Activated CD8-positive, alpha-beta memory T cell treated with anti-CD3 and anti-CD28 coated beads, Interleukin-2, amount 10 ng/mL, durations not matched to agents 7 days and 5 days (primary cell): ENCODE results near the gene DLG2. TPM values are rescaled to one million over a fixed set of nuclear protein-coding genes. Genes with fewer than 3 reads are reported as not detected.

ENCODE experiments used
- ATAC-seq: fragments of 150-1000 bp; cut with Tn5 transposase; one replicate; pipeline ENCODE4 v1.10.0; 2021; ENCODE audit warnings: moderate library complexity
- CTCF ChIA-PET: fragments of 350-600 bp; sonication (Branson Sonifier 250); formaldehyde crosslinking; loops from one replicate; lab custom pipeline; 2021; ENCODE audit warnings: antibody characterized with exemption; lab: Charles Lee
- DNase-seq: peaks from one replicate; pipeline ENCODE4 v3.0.0-alpha.2; 2020
- H3K27ac Mint-ChIP-seq: one replicate; pipeline ENCODE4 v1.8.0; 2021; ENCODE audit warnings: mild to moderate bottlenecking, mixed read lengths
- H3K27me3 Mint-ChIP-seq: one replicate; pipeline ENCODE4 v1.8.0; 2021; ENCODE audit warnings: mixed read lengths
- H3K36me3 Mint-ChIP-seq: one replicate; pipeline ENCODE4 v1.8.0; 2021; ENCODE audit warnings: mild to moderate bottlenecking, mixed read lengths
- H3K4me1 Mint-ChIP-seq: one replicate; pipeline ENCODE4 v1.8.0; 2021; ENCODE audit warnings: mixed read lengths
- H3K4me3 Mint-ChIP-seq: one replicate; pipeline ENCODE4 v1.8.0; 2021; ENCODE audit warnings: mild to moderate bottlenecking, moderate library complexity, mixed read lengths
- H3K9me3 Mint-ChIP-seq: one replicate; pipeline ENCODE4 v1.8.0; 2022; ENCODE audit warnings: low read depth, mixed read lengths
- total RNA-seq, 2 experiments: library from RNA; stranded (reverse); gene quantifications; one replicate each; pipeline ENCODE4 v1.2.3, GENCODE V29; 2021

The DLG2 gene
- total RNA-seq, 2 experiments from 2014 or later: 1.4 to 2.1 TPM

GRCh38 chr11:85589373-85589772, 37.8 kb downstream of the DLG2 start:
- H3K27me3 Mint-ChIP-seq: peaks cover 24% of the 10 kb centered on the region
- no peak overlapping the region for H3K4me3 Mint-ChIP-seq
- no peak for DNase-seq
- CTCF ChIA-PET: interaction anchor here (1.3 kb wide), 2 partner anchors 75 to 1031 kb away, joined by 3 to 4 read pairs; partner anchors contain the start of gene CREBZF
- peaks cover 1% of the 10 kb centered on the region for H3K36me3 Mint-ChIP-seq
- no peak overlapping the region for H3K27ac Mint-ChIP-seq
- no peak for ATAC-seq
- H3K9me3 Mint-ChIP-seq: no peaks in the 10 kb centered on the region
- H3K4me1 Mint-ChIP-seq: no peaks in the 10 kb centered on the region

GRCh38 chr11:85582111-85582510, 45.0 kb downstream of the DLG2 start:
- Mint-ChIP-seq H3K4me1 (peaks cover 7% of the 10 kb centered on the region), H3K27me3 (peaks cover 21% of the 10 kb centered on the region), H3K36me3 (no peaks in the 10 kb centered on the region), H3K9me3 (peaks cover 2% of the 10 kb centered on the region), H3K4me3 (no peak overlapping the region), H3K27ac (no peak overlapping the region)
- no peak for DNase-seq
- CTCF ChIA-PET: no interaction called here
- no peak for ATAC-seq

- Mint-ChIP-seq H3K9me3 (peaks cover 6% of the 10 kb centered on the region), H3K27me3 (peaks cover 8% of the 10 kb centered on the region), H3K36me3 (peaks cover 1% of the 10 kb centered on the region), H3K27ac (no peak overlapping the region), H3K4me1 (no peaks in the 10 kb centered on the region), H3K4me3 (no peak overlapping the region)
- CTCF ChIA-PET: no interaction called here
- no peak for ATAC-seq
- no peak for DNase-seq
Measured at GRCh38 chr11:85575388-85575787, 51.8 kb downstream of the DLG2 start.

GRCh38 chr11:85572056-85572455, 55.1 kb downstream of the DLG2 start:
- no peak for DNase-seq
- Mint-ChIP-seq H3K4me3 (no peak overlapping the region), H3K9me3 (peaks cover 5% of the 10 kb centered on the region), H3K4me1 (peaks cover 8% of the 10 kb centered on the region), H3K27me3 (peaks cover 12% of the 10 kb centered on the region), H3K36me3 (peaks cover 3% of the 10 kb centered on the region), H3K27ac (no peak overlapping the region)
- no peak for ATAC-seq
- CTCF ChIA-PET: no interaction called here

- H3K9me3 Mint-ChIP-seq: no peaks in the 10 kb centered on the region
- no peak for ATAC-seq
Measured at GRCh38 chr11:85569525-85569924, 57.6 kb downstream of the DLG2 start.

GRCh38 chr11:85558411-85558810, 68.7 kb downstream of the DLG2 start:
- Mint-ChIP-seq H3K27ac (no peak overlapping the region), H3K9me3 (no peaks in the 10 kb centered on the region), H3K27me3 (no peaks in the 10 kb centered on the region), H3K4me1 (no peaks in the 10 kb centered on the region), H3K36me3 (no peaks in the 10 kb centered on the region), H3K4me3 (no peak overlapping the region)
- ATAC-seq: no peak
- DNase-seq: no peak
- CTCF ChIA-PET: no interaction called here

More at GRCh38 chr11:85569525-85569924, 57.6 kb downstream of the DLG2 start:
- H3K4me3 Mint-ChIP-seq: no peak overlapping the region
- H3K27me3 Mint-ChIP-seq: peaks cover 16% of the 10 kb centered on the region
- H3K27ac Mint-ChIP-seq: no peak overlapping the region
- DNase-seq: no peak
- peaks cover 2% of the 10 kb centered on the region for H3K36me3 Mint-ChIP-seq
- H3K4me1 Mint-ChIP-seq: peaks cover 8% of the 10 kb centered on the region
- CTCF ChIA-PET: no interaction called here

- Mint-ChIP-seq H3K4me3 (no peak overlapping the region), H3K27me3 (no peaks in the 10 kb centered on the region), H3K4me1 (no peaks in the 10 kb centered on the region), H3K9me3 (peaks cover 2% of the 10 kb centered on the region), H3K36me3 (no peaks in the 10 kb centered on the region), H3K27ac (no peak overlapping the region)
- DNase-seq (no peak), ATAC-seq (no peak)
- CTCF ChIA-PET: no interaction called here
Measured at GRCh38 chr11:85551881-85552280, 75.3 kb downstream of the DLG2 start.

- Mint-ChIP-seq H3K36me3 (no peaks in the 10 kb centered on the region), H3K27me3 (peaks cover 3% of the 10 kb centered on the region)
- CTCF ChIA-PET: no interaction called here
Measured at GRCh38 chr11:85541683-85542082, 85.5 kb downstream of the DLG2 start.

GRCh38 chr11:85540635-85541205, 86.4 kb downstream of the DLG2 start:
- Mint-ChIP-seq H3K36me3 (no peaks in the 10 kb centered on the region), H3K27ac (no peak overlapping the region), H3K27me3 (peaks cover 3% of the 10 kb centered on the region), H3K4me3 (no peak overlapping the region), H3K4me1 (no peaks in the 10 kb centered on the region), H3K9me3 (peaks cover 4% of the 10 kb centered on the region)
- CTCF ChIA-PET: no interaction called here
- ATAC-seq (no peak), DNase-seq (no peak)

More at GRCh38 chr11:85541683-85542082, 85.5 kb downstream of the DLG2 start:
- Mint-ChIP-seq H3K4me3 (no peak overlapping the region), H3K4me1 (no peaks in the 10 kb centered on the region), H3K9me3 (peaks cover 4% of the 10 kb centered on the region), H3K27ac (no peak overlapping the region)
- DNase-seq (no peak), ATAC-seq (no peak)

GRCh38 chr11:85540181-85540580, 87.0 kb downstream of the DLG2 start:
- ATAC-seq: no peak
- Mint-ChIP-seq H3K27me3 (peaks cover 3% of the 10 kb centered on the region), H3K36me3 (no peaks in the 10 kb centered on the region), H3K9me3 (peaks cover 4% of the 10 kb centered on the region), H3K27ac (no peak overlapping the region), H3K4me1 (no peaks in the 10 kb centered on the region), H3K4me3 (no peak overlapping the region)
- no peak for DNase-seq
- CTCF ChIA-PET: no interaction called here

- Mint-ChIP-seq H3K4me1 (no peaks in the 10 kb centered on the region), H3K4me3 (no peak overlapping the region), H3K36me3 (peaks cover 2% of the 10 kb centered on the region), H3K27me3 (peaks cover 3% of the 10 kb centered on the region), H3K9me3 (peaks cover 8% of the 10 kb centered on the region), H3K27ac (no peak overlapping the region)
- CTCF ChIA-PET: no interaction called here
- no peak for ATAC-seq
- no peak for DNase-seq
Measured at GRCh38 chr11:85539740-85540139, 87.4 kb downstream of the DLG2 start.

- Mint-ChIP-seq H3K36me3 (peaks cover 2% of the 10 kb centered on the region), H3K4me3 (no peak overlapping the region), H3K4me1 (no peaks in the 10 kb centered on the region), H3K27me3 (peaks cover 3% of the 10 kb centered on the region), H3K9me3 (peaks cover 8% of the 10 kb centered on the region), H3K27ac (no peak overlapping the region)
- CTCF ChIA-PET: no interaction called here
- DNase-seq (no peak), ATAC-seq (no peak)
Measured at GRCh38 chr11:85539029-85539689, 88.0 kb downstream of the DLG2 start.

- ATAC-seq (no peak), DNase-seq (no peak)
- Mint-ChIP-seq H3K9me3 (peaks cover 8% of the 10 kb centered on the region), H3K4me3 (no peak overlapping the region), H3K4me1 (no peaks in the 10 kb centered on the region), H3K27me3 (no peaks in the 10 kb centered on the region), H3K27ac (no peak overlapping the region), H3K36me3 (peaks cover 2% of the 10 kb centered on the region)
- CTCF ChIA-PET: no interaction called here
Measured at GRCh38 chr11:85536438-85536837, 90.7 kb downstream of the DLG2 start.

GRCh38 chr11:85534806-85535205, 92.3 kb downstream of the DLG2 start:
- H3K9me3 Mint-ChIP-seq: peaks cover 8% of the 10 kb centered on the region
- ATAC-seq (no peak), DNase-seq (no peak)
- H3K4me3 Mint-ChIP-seq: no peak overlapping the region
- peaks cover 2% of the 10 kb centered on the region for H3K36me3 Mint-ChIP-seq
- CTCF ChIA-PET: no interaction called here
- H3K27ac Mint-ChIP-seq: no peak overlapping the region
- H3K4me1 Mint-ChIP-seq: no peaks in the 10 kb centered on the region
- no peaks in the 10 kb centered on the region for H3K27me3 Mint-ChIP-seq
